ENCODE results near the gene TLE3.

Gene TLE3

GRCh38 chr15:70047386-70048197 lies 50.1 kb downstream of the TLE3 start:
- no peak for TF ChIP-seq CTCF (IDR thresholded peaks at IDR 0.05; ENCODE audit: insufficient read depth, missing control alignments)
- FAIRE-seq = no peak

GRCh38 chr15:70046679-70047369 lies 50.9 kb downstream of the TLE3 start:
- FAIRE-seq (no peak), DNase-seq (ENCODE audit: insufficient read length, low spot score) (no peak)
- TF ChIP-seq CTCF (IDR thresholded peaks at IDR 0.05; ENCODE audit: insufficient read depth, missing control alignments) = no peak

More at GRCh38 chr15:70047386-70048197, 50.1 kb downstream of the TLE3 start:
- DNase-seq (ENCODE audit: insufficient read length, low spot score) = no peak

- DNase-seq (ENCODE audit: insufficient read length, low spot score) = no peak
These were observed 52.7 kb downstream of the TLE3 start for GRCh38 chr15:70045045-70045444.

GRCh38 chr15:70044168-70044567 lies 53.5 kb downstream of the TLE3 start:
- DNase-seq (ENCODE audit: insufficient read length, low spot score) = no peak
- no peak for FAIRE-seq
- no peak for TF ChIP-seq CTCF (IDR thresholded peaks at IDR 0.05; ENCODE audit: insufficient read depth, missing control alignments)

More at GRCh38 chr15:70045045-70045444, 52.7 kb downstream of the TLE3 start:
- no peak for FAIRE-seq
- no peak for TF ChIP-seq CTCF (IDR thresholded peaks at IDR 0.05; ENCODE audit: insufficient read depth, missing control alignments)

GRCh38 chr15:70043590-70043989 lies 54.1 kb downstream of the TLE3 start:
- DNase-seq (ENCODE audit: insufficient read length, low spot score) (no peak), FAIRE-seq (no peak)
- no peak for TF ChIP-seq CTCF (IDR thresholded peaks at IDR 0.05; ENCODE audit: insufficient read depth, missing control alignments)

GRCh38 chr15:70042553-70043214 lies 55.0 kb downstream of the TLE3 start:
- DNase-seq (ENCODE audit: insufficient read length, low spot score) (no peak), FAIRE-seq (no peak)
- TF ChIP-seq CTCF (IDR thresholded peaks at IDR 0.05; ENCODE audit: insufficient read depth, missing control alignments) = no peak
